Mammary epithelial cell (primary cell): Measurements from ENCODE around the gene SLC10A3.

Experiments used
- CTCF ChIP-seq, 2 donors: IDR thresholded peaks in 1 of 2; conservative IDR thresholded peaks in 1 of 2; 2 replicates each; pipeline ENCODE4 v1.5.1; 2011 to 2012; ENCODE audit warnings: inconsistent platforms in 2 of 2, low read length in 2 of 2, mild to moderate bottlenecking in 2 of 2, control low read depth in 1 of 2, low read depth in 1 of 2; ENCODE audit not compliant: insufficient read depth in 1 of 2; ENCODE audit errors: extremely low read depth in 1 of 2
- EZH2 ChIP-seq: IDR thresholded peaks from 2 replicates; pipeline ENCODE4 v1.6.1; 2012; ENCODE audit warnings: low read length, inconsistent platforms, borderline replicate concordance

- no peak for TF ChIP-seq CTCF (conservative IDR thresholded peaks at IDR 0.05 in 1 of 2, IDR thresholded peaks at IDR 0.05 in 1 of 2; ENCODE audit: extremely low read depth in 1 of 2, insufficient read depth in 1 of 2, low read depth in 1 of 2, low read length in 2 of 2)
- TF ChIP-seq EZH2, result no peak
Observed at GRCh38 chrX:154472685-154473632, 17.5 kb downstream of the SLC10A3 start.
